Stomach (tissue), 19 donors: ENCODE results near the gene MAGEC1. TPM values are rescaled to one million over a fixed set of nuclear protein-coding genes. Genes with fewer than 3 reads are reported as not detected.
"Not testable (repeated sequence)": the region's sequence is repeated elsewhere in the genome, so short reads cannot be mapped to it uniquely, and the experiment has no call there.

Experiments used
- DNase-seq, 2 donors: peaks; one replicate each; pipeline versions ENCODE4 v3.0.0 to v3.0.0-alpha.2; 2013 to 2019
- H3K27ac ChIP-seq, 5 donors: fragments of 200-600 bp in 4 of 5; sonication (generic) in 4 of 5; one replicate each; pipeline ENCODE4 v1.5.1; 2013 to 2019; ENCODE audit warnings: mild to moderate bottlenecking in 1 of 5, moderate library complexity in 1 of 5
- H3K27me3 ChIP-seq, 3 donors: fragments of 200-600 bp; sonication (generic); one replicate each; pipeline ENCODE4 v1.5.1; 2017 to 2019; ENCODE audit warnings: mixed run types in 1 of 3
- H3K36me3 ChIP-seq, 4 donors: fragments of 200-600 bp; sonication (generic); 1 replicate in 3 of 4; 2 replicates in 1 of 4; pipeline ENCODE4 v1.5.1; 2016 to 2019
- H3K4me1 ChIP-seq, 4 donors: fragments of 200-600 bp; sonication (generic); one replicate each; pipeline ENCODE4 v1.5.1; 2016 to 2019
- H3K4me3 ChIP-seq, 4 donors: fragments of 200-600 bp; sonication (generic) in 3 of 4; one replicate each; pipeline ENCODE4 v1.5.1; 2016 to 2019; ENCODE audit warnings: mild to moderate bottlenecking in 1 of 4
- H3K9me3 ChIP-seq, 4 donors: fragments of 200-600 bp; sonication (generic); one replicate each; pipeline ENCODE4 v1.5.1; 2016 to 2019
- CTCF ChIP-seq, 7 experiments: fragments of 450-650 bp in 4 of 7; fragments of 200-600 bp in 3 of 7; sonication (generic) in 3 of 7; IDR thresholded peaks; one replicate each; pipeline ENCODE4 v1.5.1; 2016 to 2019; ENCODE audit warnings: antibody characterized with exemption in 7 of 7, control low read depth in 2 of 7, mild to moderate bottlenecking in 1 of 7
- EP300 ChIP-seq: sonication (generic); formaldehyde crosslinking; IDR thresholded peaks from one replicate; pipeline ENCODE4 v1.6.1; 2017; ENCODE audit warnings: antibody characterized with exemption
- POLR2A ChIP-seq, 4 donors: fragments of 450-650 bp; IDR thresholded peaks; one replicate each; pipeline ENCODE4 v1.6.1; 2016; ENCODE audit warnings: antibody characterized with exemption in 4 of 4, control low read depth in 2 of 4, mild to moderate bottlenecking in 1 of 4, moderate library complexity in 1 of 4
- POLR2AphosphoS5 ChIP-seq, 3 donors: sonication (generic); formaldehyde crosslinking; IDR thresholded peaks; one replicate each; pipeline ENCODE4 v1.6.1; 2016; ENCODE audit warnings: antibody characterized with exemption in 3 of 3
- WGBS, 5 donors: extraction: QIAGEN DNeasy Blood & Tissue Kit in 3 of 5; methylation state at CpG; one replicate each; pipeline versions ENCODE4 v1.1.5 to v1.1.7; 2013 to 2018; 5-methylcytosine and 5-hydroxymethylcytosine counted together
- intact Hi-C: fragments of 100-400 bp; cut with DNase I; formaldehyde crosslinking; loops from one replicate; pipeline ENCODE4 v1.15.1; 2023; ENCODE audit warnings: low total_unique reads
- long read RNA-seq, 10 donors: transcript quantifications; one replicate each; lab custom pipeline, GENCODE V29; 2026
- polyA plus RNA-seq, 3 donors: library from polyadenylated mRNA; stranded (reverse); fragments of 200-250 nt; gene quantifications; one replicate each; pipeline ENCODE4 v1.2.3, GENCODE V29; 2013
- total RNA-seq, 5 donors: library from RNA; depleted of rRNA; stranded (reverse); fragments of >200 nt; gene quantifications; one replicate each; pipeline versions ENCODE4 v1.1.0 to v1.2.3, GENCODE V29; 2014 to 2016
- donor health status: healthy with polysubstance abuse.
- donor health status: Bipolar disorder and iron deficiency.
- donor health status: healthy.

Gene MAGEC1
- total RNA-seq (not detected), polyA plus RNA-seq (not detected)
- long read RNA-seq, donor 1: 0 reads
- long read RNA-seq, donor 2: 0 reads
- long read RNA-seq, donor 3: 0 reads
- long read RNA-seq, donor 4: 0 reads
- long read RNA-seq, donor 5: 0 reads
- long read RNA-seq, donor 6: 0 reads
- long read RNA-seq, donor 7: 0 reads
- long read RNA-seq, donor 8: 0 reads
- long read RNA-seq, donor 9: 0 reads
- long read RNA-seq, donor 10: 0 reads

GRCh38 chrX:141903400-141904155 is at the start of gene MAGEC1:
TSS of gene MAGEC1 (plus strand) at chrX:141903894. CDS start at chrX:141905073, 1,179 bp downstream.
- intact Hi-C loops: no loop called here
- TF ChIP-seq EP300: no peak
- TF ChIP-seq CTCF (IDR thresholded peaks at IDR 0.05): no peak
- TF ChIP-seq POLR2AphosphoS5 (IDR thresholded peaks at IDR 0.05): no peak
- TF ChIP-seq POLR2A (IDR thresholded peaks at IDR 0.05): no peak
- DNase-seq: no peak
- Histone ChIP-seq H3K27me3 (no peaks in the 10 kb centered on the region), H3K36me3 (no peaks in the 10 kb centered on the region), H3K4me1 (no peaks in the 10 kb centered on the region), H3K27ac (no peak within 1 kb of the TSS), H3K4me3 (no peak within 1 kb of the TSS), H3K9me3 (peaks cover 0 to 5% (median 0%) of the 10 kb centered on the region in 4 donors)
- WGBS, 5 donors: 85 to 97% (median 94%) methylated on average over 3 to 25 of the region's 25 CpGs

GRCh38 chrX:141857479-141857878 is 46.2 kb upstream of the MAGEC1 start:
- Histone ChIP-seq H3K27me3 (no peaks in the 10 kb centered on the region), H3K36me3 (no peaks in the 10 kb centered on the region), H3K4me3 (no peak overlapping the region), H3K4me1 (no peaks in the 10 kb centered on the region), H3K9me3 (peaks cover 0 to 4% (median 0%) of the 10 kb centered on the region in 4 donors), H3K27ac (no peak overlapping the region)
- intact Hi-C loops: no loop called here
- no peak for DNase-seq
- no peak for TF ChIP-seq CTCF (IDR thresholded peaks at IDR 0.05)
- TF ChIP-seq POLR2AphosphoS5 (IDR thresholded peaks at IDR 0.05): no peak
- TF ChIP-seq POLR2A (IDR thresholded peaks at IDR 0.05): no peak
- TF ChIP-seq EP300: no peak
- WGBS, 5 donors: 20 to 56% (median 28%) methylated on average over 1 to 3 of the region's 3 CpGs

GRCh38 chrX:141879616-141880015 is 24.1 kb upstream of the MAGEC1 start:
- 39 to 81% (median 68%) methylated on average over 5 of the region's 5 CpGs for WGBS, 5 donors
- H3K4me1 ChIP-seq: no peaks in the 10 kb centered on the region
- no peak for DNase-seq
- H3K9me3 ChIP-seq: no peaks in the 10 kb centered on the region
- no peak overlapping the region for H3K27ac ChIP-seq
- no peaks in the 10 kb centered on the region for H3K27me3 ChIP-seq
- intact Hi-C loops: no loop called here
- H3K36me3 ChIP-seq: no peaks in the 10 kb centered on the region
- TF ChIP-seq EP300 (no peak), CTCF (IDR thresholded peaks at IDR 0.05) (no peak), POLR2A (IDR thresholded peaks at IDR 0.05) (no peak), POLR2AphosphoS5 (IDR thresholded peaks at IDR 0.05) (no peak)
- H3K4me3 ChIP-seq: no peak overlapping the region

- H3K4me1 ChIP-seq, H3K36me3 ChIP-seq, H3K27me3 ChIP-seq, DNase-seq, H3K9me3 ChIP-seq, H3K4me3 ChIP-seq, intact Hi-C loops, H3K27ac ChIP-seq: not testable (repeated sequence)
- WGBS, 5 donors: 49 to 92% (median 83%) methylated on average over 4 to 5 of the region's 5 CpGs
These were observed 14.9 kb upstream of the MAGEC1 start for GRCh38 chrX:141888811-141889210.

- Histone ChIP-seq H3K4me1 (no peaks in the 10 kb centered on the region), H3K4me3 (no peak overlapping the region), H3K9me3 (no peaks in the 10 kb centered on the region), H3K27ac (no peak overlapping the region), H3K27me3 (no peaks in the 10 kb centered on the region), H3K36me3 (no peaks in the 10 kb centered on the region)
- intact Hi-C loops: no loop called here
- TF ChIP-seq EP300 (no peak), CTCF (IDR thresholded peaks at IDR 0.05) (no peak), POLR2AphosphoS5 (IDR thresholded peaks at IDR 0.05) (no peak), POLR2A (IDR thresholded peaks at IDR 0.05) (no peak)
- DNase-seq: no peak
- WGBS, 5 donors: 72 to 95% (median 81%) methylated on average over 6 to 7 of the region's 7 CpGs
These were observed 9.0 kb upstream of the MAGEC1 start for GRCh38 chrX:141894733-141895132.
